GM19351 (cell line): ENCODE measurements around the gene CTSV.
"Not testable (repeated sequence)": the region's sequence is repeated elsewhere in the genome, so short reads cannot be mapped to it uniquely, and the experiment has no call there.

ENCODE experiments used
- ATAC-seq: cut with Tn5 transposase; IDR thresholded peaks from one replicate; pipeline ENCODE4 v1.9.1; 2021; ENCODE audit warnings: mild to moderate bottlenecking, moderate library complexity; ENCODE audit not compliant: unreplicated experiment

CTSV gene

DNA sequence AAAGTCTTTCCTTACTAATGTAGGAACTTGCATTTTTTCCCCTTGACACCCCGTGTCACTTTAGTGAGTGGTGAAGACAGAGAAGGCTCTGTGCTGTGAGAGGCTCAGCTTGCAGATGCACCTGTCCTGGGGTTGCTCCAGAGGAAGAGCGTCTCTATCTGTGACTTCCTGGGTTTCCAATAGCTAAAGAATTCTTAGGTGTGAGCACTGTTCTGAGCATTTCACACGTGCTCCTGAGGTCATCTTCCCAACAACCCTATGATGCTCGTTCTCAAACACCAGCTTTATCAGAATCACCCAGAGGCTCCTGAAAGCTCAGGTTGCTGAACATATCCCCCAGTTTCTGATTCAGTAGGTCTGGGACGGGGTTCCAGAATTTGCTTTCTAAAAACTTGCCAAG, 6.4 kb upstream of the CTSV start:
- ATAC-seq = no peak

GRCh38 chr9:97041898-97042297, 3.0 kb upstream of the CTSV start:
- no peak for ATAC-seq

DNA sequence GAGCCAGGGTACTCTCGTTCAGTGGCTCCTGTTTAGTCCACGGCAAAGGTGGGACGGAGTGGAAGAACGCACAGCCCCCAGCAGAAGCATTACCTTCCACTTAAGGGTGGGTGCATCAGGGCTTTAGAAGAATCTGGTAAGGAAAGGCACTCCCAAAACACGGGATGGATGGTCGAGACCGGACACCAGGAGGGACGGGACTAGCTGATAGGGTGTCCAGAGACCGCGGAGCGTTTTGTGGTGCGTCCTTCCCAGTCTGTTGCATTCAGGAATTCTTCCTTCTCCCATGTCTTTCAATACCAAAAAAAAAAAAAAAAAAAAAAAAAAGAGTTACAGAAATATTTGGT, 545 bp upstream of the CTSV start:
- ATAC-seq = no peak

DNA sequence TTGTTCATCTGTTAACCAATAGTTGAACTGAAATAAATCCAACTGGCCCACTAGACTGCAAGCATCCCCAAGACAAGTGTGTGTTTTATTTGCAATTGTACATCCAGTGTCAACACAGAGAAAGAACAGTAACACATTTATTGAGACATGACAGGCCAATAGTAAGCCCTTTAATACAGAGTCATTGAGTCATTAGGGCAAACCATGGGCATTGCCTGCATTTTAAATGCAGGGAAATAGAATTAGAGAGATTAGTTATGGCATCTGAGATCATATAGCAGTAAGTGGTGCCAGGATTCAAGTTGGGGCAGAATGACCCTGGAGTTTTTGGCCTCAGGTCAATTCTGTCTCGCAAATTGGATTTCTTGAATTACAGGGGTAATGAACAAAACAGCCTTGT, 15.4 kb downstream of the CTSV start:
- not testable (repeated sequence) for ATAC-seq

- ATAC-seq = peak; percentile 82
Observed at GRCh38 chr9:97013151-97014132, 25.5 kb downstream of the CTSV start.

DNA sequence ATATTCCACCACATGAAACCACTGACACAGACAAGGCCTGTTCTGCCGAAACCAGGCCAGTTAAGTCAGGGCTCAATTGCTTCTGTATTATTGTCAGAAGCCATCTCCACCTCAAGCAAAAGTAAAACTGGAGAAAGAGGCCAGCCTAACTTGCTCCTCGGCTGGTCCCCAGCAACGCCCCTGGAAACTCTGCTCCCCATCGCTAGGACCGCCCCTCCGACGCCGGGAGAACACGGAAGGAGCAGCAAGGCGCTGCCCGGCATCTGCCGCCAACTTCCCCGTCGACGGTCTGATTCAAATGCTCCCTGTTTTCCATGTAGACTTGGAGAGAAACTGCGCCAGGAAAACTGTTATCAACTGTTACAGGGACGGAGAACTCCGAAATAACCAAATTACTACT, 26.3 kb downstream of the CTSV start:
- ATAC-seq = peak; percentile 68

DNA sequence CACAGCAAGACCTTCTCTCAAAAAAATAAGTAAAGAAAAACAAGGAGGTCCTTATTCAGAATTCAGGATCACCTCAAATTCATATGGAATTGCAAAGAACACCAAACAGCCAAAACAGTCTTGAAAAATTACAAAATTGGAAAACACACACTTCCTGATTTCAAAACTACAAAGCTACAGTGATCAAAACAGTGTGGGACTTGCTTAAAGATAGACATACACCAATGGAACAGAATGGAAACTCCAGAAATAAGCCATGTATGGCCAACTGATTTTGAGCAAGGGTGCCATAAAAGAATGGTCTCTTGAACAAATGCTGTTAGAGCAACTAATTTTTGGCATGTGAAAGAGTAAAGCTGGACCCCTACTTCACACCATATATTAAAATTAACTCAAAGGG, 36.7 kb downstream of the CTSV start:
- not testable (repeated sequence) for ATAC-seq

GRCh38 chr9:97001338-97001737, 37.6 kb downstream of the CTSV start:
- ATAC-seq = not testable (repeated sequence)

DNA sequence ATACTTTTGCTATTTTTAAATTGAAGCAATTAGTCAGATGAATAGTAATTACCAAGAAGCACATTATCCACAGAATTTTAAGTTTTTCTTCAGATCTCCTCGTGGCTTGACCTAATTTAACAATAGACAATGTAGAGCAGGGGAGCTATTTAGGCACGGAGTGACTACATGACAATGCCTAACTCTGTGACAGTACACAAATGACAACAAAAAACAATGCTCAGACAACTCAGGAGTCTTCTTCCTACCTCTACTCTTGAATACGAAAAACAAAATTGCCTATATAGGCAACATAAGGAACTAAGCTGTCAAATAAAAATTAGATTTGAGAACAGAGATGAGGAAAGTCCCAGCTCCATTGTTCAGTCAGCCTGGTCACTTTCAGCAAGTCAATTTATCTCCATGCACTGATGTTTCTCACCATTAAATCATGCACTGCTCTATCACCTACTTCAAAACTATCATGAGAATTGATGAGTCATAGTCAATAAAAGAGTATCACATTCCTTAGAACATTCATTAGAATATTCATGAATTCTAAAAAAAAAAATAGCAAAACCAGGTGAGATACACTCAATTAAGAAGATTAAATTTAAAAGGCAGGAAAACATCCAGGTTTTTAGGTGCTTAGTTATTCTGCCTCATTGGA, 38.7 kb downstream of the CTSV start:
- ATAC-seq = not testable (repeated sequence)

- not testable (repeated sequence) for ATAC-seq
Observed at GRCh38 chr9:96999733-97000132, 39.2 kb downstream of the CTSV start.

DNA sequence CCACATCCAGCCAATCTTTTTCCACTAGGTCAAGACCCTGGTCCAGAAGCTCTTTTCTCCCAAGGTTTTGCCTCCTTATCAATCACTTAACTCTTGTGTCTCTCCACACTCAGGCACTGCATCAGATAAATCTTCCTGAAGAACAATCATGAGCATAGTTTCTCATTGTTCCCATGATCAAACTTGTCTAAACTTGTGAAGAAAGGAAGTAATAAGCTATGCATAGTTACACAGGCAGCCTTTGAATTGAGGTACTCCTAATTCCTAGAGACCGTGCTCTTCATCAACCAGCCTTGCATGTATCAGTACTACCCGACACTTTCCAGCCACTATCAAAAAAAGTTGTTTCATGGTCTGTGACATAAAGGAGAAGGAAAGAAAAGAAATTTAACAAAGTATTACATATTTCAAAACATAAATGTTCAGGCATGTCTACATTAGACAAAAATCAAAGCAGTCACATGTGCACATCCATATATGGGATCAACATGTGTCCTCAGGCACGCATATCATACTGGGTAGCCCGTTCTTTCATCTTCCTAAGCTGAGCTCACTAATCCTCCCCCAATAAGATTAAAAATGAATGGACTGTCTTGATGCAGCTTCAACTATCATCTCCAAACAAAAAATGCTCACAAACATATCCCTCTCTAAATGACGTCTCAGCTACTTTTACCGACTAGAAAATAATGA, 41.8 kb downstream of the CTSV start:
- ATAC-seq = not testable (repeated sequence)

GRCh38 chr9:96994531-96995016, 44.4 kb downstream of the CTSV start:
- ATAC-seq = not testable (repeated sequence)

GRCh38 chr9:96992303-96992702, 46.6 kb downstream of the CTSV start:
- peak; percentile 51 for ATAC-seq

- peak; percentile 56 for ATAC-seq
Observed at GRCh38 chr9:96989747-96990318, 49.1 kb downstream of the CTSV start.

GRCh38 chr9:96984887-96985286, 54.1 kb downstream of the CTSV start:
- ATAC-seq = not testable (repeated sequence)

- not testable (repeated sequence) for ATAC-seq
Observed at GRCh38 chr9:96984139-96984538, 54.8 kb downstream of the CTSV start.

- not testable (repeated sequence) for ATAC-seq
Observed at GRCh38 chr9:96983496-96984122, 55.3 kb downstream of the CTSV start.
